ENCODE measurements around the gene STX18. TPM values are rescaled to one million over a fixed set of nuclear protein-coding genes. Genes with fewer than 3 reads are reported as not detected.

The STX18 gene
- total RNA-seq, 6 donors from 2014 or later = 23.7 to 48.1 (median 29.2) TPM

GRCh38 chr4:4413806-4414205 is 128.0 kb downstream of the STX18 start:
- TF ChIP-seq POLR2A (IDR thresholded peaks at IDR 0.05) (no peak), CTCF (IDR thresholded peaks at IDR 0.05) (no peak), EP300 (IDR thresholded peaks at IDR 0.05) (no peak), POLR2AphosphoS5 (IDR thresholded peaks at IDR 0.05) (no peak)

GRCh38 chr4:4413373-4413725 is 128.5 kb downstream of the STX18 start:
- H3K4me1 ChIP-seq = no peaks in the 10 kb centered on the region
- no peaks in the 10 kb centered on the region for H3K9me3 ChIP-seq
- no peaks in the 10 kb centered on the region for H3K27me3 ChIP-seq
- ATAC-seq (ENCODE audit: low FRiP score in 2 of 2) (no peak), DNase-seq (no peak)
- H3K4me3 ChIP-seq = no peak overlapping the region
- H3K27ac ChIP-seq = no peak overlapping the region
- 89 to 94% methylated on average over 10 of the region's 10 CpGs for whole genome bisulfite sequencing, 2 donors
- H3K36me3 ChIP-seq = peaks cover 0 to 11% (median 5%) of the 10 kb centered on the region in 4 donors
- TF ChIP-seq CTCF (IDR thresholded peaks at IDR 0.05) (no peak), POLR2A (IDR thresholded peaks at IDR 0.05) (no peak), EP300 (IDR thresholded peaks at IDR 0.05) (no peak), POLR2AphosphoS5 (IDR thresholded peaks at IDR 0.05) (no peak)

More at GRCh38 chr4:4413806-4414205, 128.0 kb downstream of the STX18 start:
- peaks cover 0 to 16% (median 8%) of the 10 kb centered on the region in 4 donors for H3K36me3 ChIP-seq
- H3K27me3 ChIP-seq = no peaks in the 10 kb centered on the region
- no peak for ATAC-seq (ENCODE audit: low FRiP score in 2 of 2)
- no peaks in the 10 kb centered on the region for H3K4me1 ChIP-seq
- DNase-seq = no peak
- H3K9me3 ChIP-seq = no peaks in the 10 kb centered on the region
- WGBS, 2 donors = 89 to 93% methylated on average over 4 to 7 of the region's 7 CpGs
- H3K27ac ChIP-seq = no peak overlapping the region
- H3K4me3 ChIP-seq = no peak overlapping the region

- no peaks in the 10 kb centered on the region for H3K9me3 ChIP-seq
- WGBS, 2 donors = 83 to 87% methylated on average over 19 of the region's 19 CpGs
- no peak overlapping the region for H3K4me3 ChIP-seq
- no peaks in the 10 kb centered on the region for H3K4me1 ChIP-seq
- DNase-seq (no peak), ATAC-seq (ENCODE audit: low FRiP score in 2 of 2) (no peak)
- no peak for TF ChIP-seq CTCF (IDR thresholded peaks at IDR 0.05)
- TF ChIP-seq POLR2AphosphoS5 (IDR thresholded peaks at IDR 0.05) = no peak
- no peak for TF ChIP-seq EP300 (IDR thresholded peaks at IDR 0.05)
- TF ChIP-seq POLR2A (IDR thresholded peaks at IDR 0.05) = no peak
- H3K27me3 ChIP-seq = no peaks in the 10 kb centered on the region
- peaks cover 0 to 8% (median 3%) of the 10 kb centered on the region in 4 donors for H3K36me3 ChIP-seq
- no peak overlapping the region for H3K27ac ChIP-seq
Measured at GRCh38 chr4:4412641-4413372, 129.0 kb downstream of the STX18 start.

GRCh38 chr4:4411906-4412305 is 129.9 kb downstream of the STX18 start:
- WGBS, 2 donors = 83 to 87% methylated on average over 14 of the region's 15 CpGs
- no peak for ATAC-seq (ENCODE audit: low FRiP score in 2 of 2)
- no peak overlapping the region for H3K4me3 ChIP-seq

More at GRCh38 chr4:4411906-4412305, 129.9 kb downstream of the STX18 start:
- Histone ChIP-seq H3K36me3 (peaks cover 0 to 8% (median 3%) of the 10 kb centered on the region in 4 donors), H3K27ac (no peak overlapping the region), H3K9me3 (no peaks in the 10 kb centered on the region), H3K4me1 (no peaks in the 10 kb centered on the region), H3K27me3 (no peaks in the 10 kb centered on the region)
- TF ChIP-seq CTCF (IDR thresholded peaks at IDR 0.05) (no peak), EP300 (IDR thresholded peaks at IDR 0.05) (no peak), POLR2AphosphoS5 (IDR thresholded peaks at IDR 0.05) (no peak), POLR2A (IDR thresholded peaks at IDR 0.05) (no peak)
- DNase-seq = no peak
